Measurements from ENCODE around the gene BPTF.
"Not testable (repeated sequence)": the region's sequence is repeated elsewhere in the genome, so short reads cannot be mapped to it uniquely, and the experiment has no call there.

Gene BPTF

GRCh38 chr17:67911059-67911782, 85.9 kb downstream of the BPTF start:
- Histone ChIP-seq H3K27me3 (ENCODE audit: control insufficient read depth, insufficient read depth, low read length) (no peaks in the 10 kb centered on the region), H3K9ac (ENCODE audit: low read depth, low read length) (no peak overlapping the region), H3K4me3 (ENCODE audit: low read depth, low read length) (no peak overlapping the region), H3K36me3 (ENCODE audit: control insufficient read depth, insufficient read depth, low read length) (peaks cover 33% of the 10 kb centered on the region), H3K9me3 (ENCODE audit: control insufficient read depth, insufficient read depth, low read length) (no peaks in the 10 kb centered on the region), H3K4me1 (ENCODE audit: control insufficient read depth, insufficient read depth, low read length) (no peaks in the 10 kb centered on the region)

- Histone ChIP-seq H3K9me3 (ENCODE audit: control insufficient read depth, insufficient read depth, low read length) (no peaks in the 10 kb centered on the region), H3K4me1 (ENCODE audit: control insufficient read depth, insufficient read depth, low read length) (no peaks in the 10 kb centered on the region), H3K4me3 (ENCODE audit: low read depth, low read length) (no peak overlapping the region), H3K27me3 (ENCODE audit: control insufficient read depth, insufficient read depth, low read length) (no peaks in the 10 kb centered on the region), H3K9ac (ENCODE audit: low read depth, low read length) (no peak overlapping the region), H3K36me3 (ENCODE audit: control insufficient read depth, insufficient read depth, low read length) (peaks cover 33% of the 10 kb centered on the region)
Measured at GRCh38 chr17:67912088-67912487, 86.8 kb downstream of the BPTF start.

DNA sequence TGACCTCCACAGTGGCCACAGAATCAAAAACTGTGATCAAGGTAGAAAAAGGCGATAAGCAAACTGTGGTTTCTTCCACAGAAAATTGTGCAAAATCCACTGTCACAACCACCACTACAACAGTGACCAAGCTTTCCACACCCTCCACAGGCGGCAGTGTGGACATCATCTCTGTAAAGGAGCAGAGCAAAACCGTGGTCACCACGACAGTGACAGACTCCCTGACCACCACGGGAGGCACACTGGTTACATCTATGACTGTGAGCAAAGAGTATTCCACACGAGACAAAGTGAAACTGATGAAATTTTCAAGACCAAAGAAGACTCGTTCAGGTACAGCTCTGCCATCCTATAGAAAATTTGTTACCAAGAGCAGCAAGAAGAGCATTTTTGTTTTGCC, 87.4 kb downstream of the BPTF start:
- peaks cover 32% of the 10 kb centered on the region for H3K36me3 ChIP-seq (ENCODE audit: control insufficient read depth, insufficient read depth, low read length)
- H3K9me3 ChIP-seq (ENCODE audit: control insufficient read depth, insufficient read depth, low read length), result no peaks in the 10 kb centered on the region
- H3K27me3 ChIP-seq (ENCODE audit: control insufficient read depth, insufficient read depth, low read length), result no peaks in the 10 kb centered on the region
- H3K4me1 ChIP-seq (ENCODE audit: control insufficient read depth, insufficient read depth, low read length), result no peaks in the 10 kb centered on the region
- H3K9ac ChIP-seq (ENCODE audit: low read depth, low read length), result no peak overlapping the region
- no peak overlapping the region for H3K4me3 ChIP-seq (ENCODE audit: low read depth, low read length)

DNA sequence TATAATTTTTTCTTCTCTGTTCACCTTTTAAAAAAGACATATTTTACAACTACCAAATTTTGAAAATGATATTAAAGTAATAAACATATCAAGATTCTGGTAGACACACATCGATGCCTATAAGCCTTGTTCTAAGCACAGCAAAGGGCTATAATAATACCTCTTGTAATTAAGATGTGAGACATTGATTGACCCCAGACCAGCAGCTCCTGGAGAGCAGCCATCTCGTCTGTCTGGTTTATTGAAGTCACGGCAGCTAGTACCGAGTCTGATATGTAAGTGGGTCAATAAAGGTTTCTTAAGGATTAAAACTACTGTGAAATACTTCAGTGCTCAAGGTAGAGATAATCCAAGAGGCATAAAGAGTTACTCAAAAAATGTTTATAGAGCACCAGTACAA, 94.9 kb downstream of the BPTF start:
- Histone ChIP-seq H3K9ac (ENCODE audit: low read depth, low read length) (no peak overlapping the region), H3K9me3 (ENCODE audit: control insufficient read depth, insufficient read depth, low read length) (no peaks in the 10 kb centered on the region), H3K36me3 (ENCODE audit: control insufficient read depth, insufficient read depth, low read length) (peaks cover 26% of the 10 kb centered on the region), H3K4me3 (ENCODE audit: low read depth, low read length) (no peak overlapping the region), H3K4me1 (ENCODE audit: control insufficient read depth, insufficient read depth, low read length) (no peaks in the 10 kb centered on the region), H3K27me3 (ENCODE audit: control insufficient read depth, insufficient read depth, low read length) (no peaks in the 10 kb centered on the region)

GRCh38 chr17:67922503-67922902, 97.2 kb downstream of the BPTF start:
- Histone ChIP-seq H3K27me3 (ENCODE audit: control insufficient read depth, insufficient read depth, low read length) (no peaks in the 10 kb centered on the region), H3K4me3 (ENCODE audit: low read depth, low read length) (no peak overlapping the region), H3K36me3 (ENCODE audit: control insufficient read depth, insufficient read depth, low read length) (peaks cover 32% of the 10 kb centered on the region), H3K9ac (ENCODE audit: low read depth, low read length) (no peak overlapping the region), H3K4me1 (ENCODE audit: control insufficient read depth, insufficient read depth, low read length) (no peaks in the 10 kb centered on the region), H3K9me3 (ENCODE audit: control insufficient read depth, insufficient read depth, low read length) (no peaks in the 10 kb centered on the region)

DNA sequence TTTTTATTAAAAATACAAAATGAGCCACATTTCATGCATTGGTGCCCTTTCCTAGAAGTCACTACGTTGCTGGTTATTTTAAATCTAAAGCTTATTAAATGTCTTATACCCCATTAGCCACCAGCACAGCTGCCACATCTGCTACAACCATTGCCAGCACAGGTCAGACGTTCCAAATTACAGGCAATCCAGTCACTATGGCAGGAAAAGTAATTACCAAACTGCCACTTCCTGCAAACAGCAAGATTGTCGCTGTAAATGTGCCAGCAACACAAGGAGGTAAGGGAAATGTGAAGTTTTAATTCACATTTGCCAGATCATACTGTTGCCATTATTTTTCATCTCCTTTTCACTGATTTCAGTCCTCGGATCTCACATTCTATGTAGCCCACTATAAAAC, 103.5 kb downstream of the BPTF start:
- H3K9me3 ChIP-seq (ENCODE audit: control insufficient read depth, insufficient read depth, low read length); H3K27me3 ChIP-seq (ENCODE audit: control insufficient read depth, insufficient read depth, low read length); H3K4me1 ChIP-seq (ENCODE audit: control insufficient read depth, insufficient read depth, low read length); H3K4me3 ChIP-seq (ENCODE audit: low read depth, low read length); H3K9ac ChIP-seq (ENCODE audit: low read depth, low read length): not testable (repeated sequence)
- H3K36me3 ChIP-seq (ENCODE audit: control insufficient read depth, insufficient read depth, low read length), result peaks cover 42% of the 10 kb centered on the region

DNA sequence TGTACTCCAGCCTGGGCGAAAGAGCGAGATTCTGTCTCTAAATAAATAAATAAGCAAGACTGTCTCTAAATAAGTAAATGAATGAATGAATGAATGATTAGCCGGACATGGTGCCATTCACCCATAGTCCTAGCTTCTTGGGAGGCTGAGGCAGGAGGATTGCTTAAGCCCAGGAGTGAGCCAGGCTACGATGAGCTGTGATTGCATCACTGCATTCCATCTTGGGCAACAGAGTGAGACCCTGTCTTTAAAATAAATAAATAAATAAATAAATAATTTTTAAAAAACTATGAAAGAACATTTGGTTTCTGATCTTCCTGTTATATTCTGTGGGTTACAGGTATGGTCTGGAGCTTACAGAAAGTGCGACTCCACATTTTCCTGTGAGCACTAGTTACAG, 105.9 kb downstream of the BPTF start:
- H3K36me3 ChIP-seq (ENCODE audit: control insufficient read depth, insufficient read depth, low read length), result peaks cover 35% of the 10 kb centered on the region
- H3K4me1 ChIP-seq (ENCODE audit: control insufficient read depth, insufficient read depth, low read length), result no peaks in the 10 kb centered on the region
- no peak overlapping the region for H3K9ac ChIP-seq (ENCODE audit: low read depth, low read length)
- no peak overlapping the region for H3K4me3 ChIP-seq (ENCODE audit: low read depth, low read length)
- H3K27me3 ChIP-seq (ENCODE audit: control insufficient read depth, insufficient read depth, low read length), result no peaks in the 10 kb centered on the region
- no peaks in the 10 kb centered on the region for H3K9me3 ChIP-seq (ENCODE audit: control insufficient read depth, insufficient read depth, low read length)

- H3K4me3 ChIP-seq (ENCODE audit: low read depth, low read length), result no peak overlapping the region
- no peaks in the 10 kb centered on the region for H3K9me3 ChIP-seq (ENCODE audit: control insufficient read depth, insufficient read depth, low read length)
- H3K9ac ChIP-seq (ENCODE audit: low read depth, low read length), result no peak overlapping the region
- no peaks in the 10 kb centered on the region for H3K4me1 ChIP-seq (ENCODE audit: control insufficient read depth, insufficient read depth, low read length)
- H3K36me3 ChIP-seq (ENCODE audit: control insufficient read depth, insufficient read depth, low read length), result peaks cover 42% of the 10 kb centered on the region
- H3K27me3 ChIP-seq (ENCODE audit: control insufficient read depth, insufficient read depth, low read length), result no peaks in the 10 kb centered on the region
Measured at GRCh38 chr17:67942810-67943209, 117.5 kb downstream of the BPTF start.

DNA sequence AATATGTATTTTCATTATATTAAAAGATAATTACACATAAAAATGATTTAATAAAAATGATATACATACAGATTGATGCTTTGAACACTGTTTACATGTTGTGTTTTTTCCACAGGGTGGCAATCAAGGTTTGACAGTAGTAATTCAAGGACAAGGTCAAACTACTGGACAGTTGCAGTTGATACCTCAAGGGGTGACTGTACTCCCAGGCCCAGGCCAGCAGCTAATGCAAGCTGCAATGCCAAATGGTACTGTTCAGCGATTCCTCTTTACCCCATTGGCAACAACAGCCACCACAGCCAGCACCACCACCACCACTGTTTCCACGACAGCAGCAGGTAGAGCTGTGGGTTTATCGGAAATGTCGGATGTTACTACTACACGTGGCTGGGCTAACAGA, 118.7 kb downstream of the BPTF start:
- Histone ChIP-seq H3K9ac (ENCODE audit: low read depth, low read length) (no peak overlapping the region), H3K4me1 (ENCODE audit: control insufficient read depth, insufficient read depth, low read length) (no peaks in the 10 kb centered on the region), H3K36me3 (ENCODE audit: control insufficient read depth, insufficient read depth, low read length) (peaks cover 50% of the 10 kb centered on the region), H3K4me3 (ENCODE audit: low read depth, low read length) (no peak overlapping the region), H3K9me3 (ENCODE audit: control insufficient read depth, insufficient read depth, low read length) (no peaks in the 10 kb centered on the region), H3K27me3 (ENCODE audit: control insufficient read depth, insufficient read depth, low read length) (no peaks in the 10 kb centered on the region)

GRCh38 chr17:67946513-67946912, 121.2 kb downstream of the BPTF start:
- H3K9ac ChIP-seq (ENCODE audit: low read depth, low read length), result no peak overlapping the region
- H3K4me3 ChIP-seq (ENCODE audit: low read depth, low read length), result no peak overlapping the region
- H3K36me3 ChIP-seq (ENCODE audit: control insufficient read depth, insufficient read depth, low read length), result peaks cover 50% of the 10 kb centered on the region
- H3K4me1 ChIP-seq (ENCODE audit: control insufficient read depth, insufficient read depth, low read length), result no peaks in the 10 kb centered on the region
- H3K27me3 ChIP-seq (ENCODE audit: control insufficient read depth, insufficient read depth, low read length), result no peaks in the 10 kb centered on the region
- no peaks in the 10 kb centered on the region for H3K9me3 ChIP-seq (ENCODE audit: control insufficient read depth, insufficient read depth, low read length)

GRCh38 chr17:67947325-67947813, 122.1 kb downstream of the BPTF start:
- no peak overlapping the region for H3K4me3 ChIP-seq (ENCODE audit: low read depth, low read length)
- H3K27me3 ChIP-seq (ENCODE audit: control insufficient read depth, insufficient read depth, low read length), result no peaks in the 10 kb centered on the region
- H3K9ac ChIP-seq (ENCODE audit: low read depth, low read length), result no peak overlapping the region
- H3K36me3 ChIP-seq (ENCODE audit: control insufficient read depth, insufficient read depth, low read length), result peaks cover 53% of the 10 kb centered on the region
- no peaks in the 10 kb centered on the region for H3K9me3 ChIP-seq (ENCODE audit: control insufficient read depth, insufficient read depth, low read length)
- H3K4me1 ChIP-seq (ENCODE audit: control insufficient read depth, insufficient read depth, low read length), result no peaks in the 10 kb centered on the region

GRCh38 chr17:67950945-67951344, 125.6 kb downstream of the BPTF start:
- Histone ChIP-seq H3K4me1 (ENCODE audit: control insufficient read depth, insufficient read depth, low read length) (no peaks in the 10 kb centered on the region), H3K9me3 (ENCODE audit: control insufficient read depth, insufficient read depth, low read length) (no peaks in the 10 kb centered on the region), H3K4me3 (ENCODE audit: low read depth, low read length) (no peak overlapping the region), H3K36me3 (ENCODE audit: control insufficient read depth, insufficient read depth, low read length) (peaks cover 35% of the 10 kb centered on the region), H3K27me3 (ENCODE audit: control insufficient read depth, insufficient read depth, low read length) (no peaks in the 10 kb centered on the region), H3K9ac (ENCODE audit: low read depth, low read length) (no peak overlapping the region)

All from iPS-15b (cell line).